GM21381 (cell line): ENCODE measurements around the gene DTWD1.
"Not testable (repeated sequence)": the region's sequence is repeated elsewhere in the genome, so short reads cannot be mapped to it uniquely, and the experiment has no call there.

Source experiments
- ATAC-seq: cut with Tn5 transposase; IDR thresholded peaks from one replicate; pipeline ENCODE4 v1.9.1; 2021; ENCODE audit warnings: mild to moderate bottlenecking, moderate library complexity; ENCODE audit not compliant: unreplicated experiment

DTWD1 gene

DNA sequence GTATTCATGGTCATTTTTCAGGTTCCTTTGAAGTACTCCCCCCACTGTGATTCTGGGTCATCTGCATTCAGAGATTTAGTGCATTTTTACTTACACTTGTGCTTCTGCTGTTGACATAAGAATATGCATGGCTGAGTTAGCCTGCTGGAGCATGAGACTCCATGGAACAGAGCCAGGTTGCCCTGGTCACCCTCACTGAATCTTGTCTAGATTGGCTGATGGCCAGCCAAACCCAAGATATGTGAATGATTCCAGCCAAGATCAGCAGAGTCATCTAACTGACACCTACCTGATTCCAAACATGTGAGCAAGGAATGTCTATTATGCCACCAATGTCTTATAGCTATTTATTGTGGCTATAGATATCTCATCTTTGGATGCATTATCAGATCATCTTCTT, 25.1 kb downstream of the DTWD1 start:
- no peak for ATAC-seq

DNA sequence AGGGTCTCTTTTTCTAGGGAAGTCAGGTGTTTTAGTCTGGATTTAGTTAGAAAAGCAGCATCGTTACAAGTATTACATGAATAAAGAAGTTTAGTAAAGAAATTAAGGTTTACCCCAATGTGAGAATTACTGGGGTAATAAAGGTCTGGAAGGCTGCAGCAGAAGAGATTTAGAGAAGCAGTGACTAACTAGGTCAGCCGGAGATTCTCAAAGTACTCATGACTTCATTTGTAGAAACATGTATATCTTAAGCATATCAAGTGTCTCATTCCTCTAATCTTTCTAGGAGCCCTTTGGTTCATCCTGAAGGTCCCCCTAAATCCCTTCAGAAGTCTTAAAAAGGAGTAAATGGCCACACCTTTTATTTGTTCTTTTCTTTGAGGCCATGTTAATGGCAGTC, 26.0 kb downstream of the DTWD1 start:
- ATAC-seq = no peak

DNA sequence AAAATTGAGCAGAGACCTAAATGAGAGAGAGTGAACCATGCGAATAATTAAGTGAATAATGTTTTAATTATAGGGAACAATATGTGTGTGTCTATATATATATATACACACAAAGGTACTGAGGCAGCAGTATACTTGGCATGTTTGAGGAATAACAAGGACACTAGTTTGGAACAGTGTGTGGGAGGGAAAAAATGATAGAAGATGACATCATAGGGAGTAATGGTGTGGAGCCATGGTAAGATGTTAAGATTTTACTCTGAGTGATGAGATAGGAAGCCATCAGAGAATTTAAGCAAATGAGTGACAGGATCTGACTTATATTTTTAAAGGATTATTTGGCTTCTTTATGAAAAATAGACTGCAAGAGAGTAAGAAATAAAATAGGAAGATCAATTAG, 29.1 kb downstream of the DTWD1 start:
- no peak for ATAC-seq

DNA sequence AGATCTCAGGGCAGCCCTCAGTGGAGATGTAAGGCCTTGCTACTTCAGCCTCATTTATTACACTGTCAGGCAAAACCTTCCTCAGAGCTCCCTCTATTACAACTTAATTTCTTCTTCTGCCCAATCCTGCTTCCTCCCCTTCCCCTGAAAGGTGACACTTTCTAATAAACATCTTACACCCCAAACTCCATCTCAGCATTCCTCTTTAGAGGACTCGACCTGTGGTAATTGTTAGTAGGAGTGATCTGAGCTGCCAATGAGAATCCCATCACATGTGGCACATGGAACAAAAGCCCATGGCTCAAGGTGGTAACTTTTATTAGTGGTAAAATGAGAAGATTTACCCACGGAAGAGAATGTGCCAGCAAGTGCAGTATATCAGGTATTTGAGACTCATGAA, 29.8 kb downstream of the DTWD1 start:
- ATAC-seq = no peak

DNA sequence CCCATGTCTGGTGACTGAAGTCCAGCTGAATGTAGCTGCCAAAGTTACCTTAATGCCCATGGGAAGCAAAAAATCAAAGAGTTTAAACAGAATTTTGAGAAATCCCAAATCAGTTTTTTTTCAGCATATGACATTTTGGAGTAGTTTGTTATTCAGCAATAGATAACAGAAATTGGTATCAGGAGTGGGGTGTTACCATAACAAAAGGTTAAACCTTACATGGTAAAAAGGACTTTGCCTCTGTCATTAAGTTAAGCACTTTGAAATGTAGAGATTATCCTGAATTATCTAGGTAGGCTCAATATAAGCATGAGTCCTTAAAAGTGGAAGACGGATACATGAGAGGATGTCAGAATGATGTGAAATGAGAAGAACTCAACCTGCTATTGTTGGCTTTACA, 32.1 kb downstream of the DTWD1 start:
- no peak for ATAC-seq

DNA sequence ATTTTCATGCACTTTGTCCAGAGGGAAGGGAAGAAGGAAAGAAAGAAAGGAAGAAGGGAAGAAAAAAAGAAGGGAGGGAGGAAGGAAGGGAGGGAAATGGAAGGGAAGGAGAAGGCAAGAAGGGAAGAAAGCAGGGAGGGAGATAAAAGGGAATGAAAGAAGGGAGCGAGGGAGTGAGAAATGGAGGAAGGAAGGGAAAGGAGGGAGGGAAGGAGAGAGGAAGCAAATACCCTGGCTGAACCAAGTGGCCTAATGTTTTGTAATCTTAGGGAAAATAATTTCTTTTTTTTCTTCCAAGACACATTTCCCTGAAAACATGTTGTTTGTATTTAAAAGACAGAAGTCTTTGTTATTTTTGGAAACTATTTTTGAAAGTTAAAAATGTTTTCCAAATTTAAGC, 35.9 kb downstream of the DTWD1 start:
- ATAC-seq = no peak

DNA sequence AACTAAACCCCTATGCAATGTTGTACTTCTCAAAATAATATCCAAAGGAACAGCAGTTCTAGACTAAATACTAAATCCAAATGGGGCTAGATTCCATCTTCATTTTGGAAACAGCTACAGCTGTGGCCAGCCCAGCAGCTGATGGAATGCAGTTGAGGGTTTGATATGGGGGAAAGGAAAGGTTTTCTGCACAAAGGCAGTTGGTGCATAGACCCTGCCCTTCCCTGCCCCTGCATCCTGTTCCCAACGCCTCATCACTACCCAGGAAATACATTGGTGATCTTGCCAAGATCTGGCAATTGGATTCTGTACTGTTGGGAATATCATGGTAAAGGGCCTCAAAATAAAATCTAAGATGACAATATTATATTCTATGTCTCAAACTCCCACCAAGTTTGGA, 43.9 kb downstream of the DTWD1 start:
- ATAC-seq = no peak

DNA sequence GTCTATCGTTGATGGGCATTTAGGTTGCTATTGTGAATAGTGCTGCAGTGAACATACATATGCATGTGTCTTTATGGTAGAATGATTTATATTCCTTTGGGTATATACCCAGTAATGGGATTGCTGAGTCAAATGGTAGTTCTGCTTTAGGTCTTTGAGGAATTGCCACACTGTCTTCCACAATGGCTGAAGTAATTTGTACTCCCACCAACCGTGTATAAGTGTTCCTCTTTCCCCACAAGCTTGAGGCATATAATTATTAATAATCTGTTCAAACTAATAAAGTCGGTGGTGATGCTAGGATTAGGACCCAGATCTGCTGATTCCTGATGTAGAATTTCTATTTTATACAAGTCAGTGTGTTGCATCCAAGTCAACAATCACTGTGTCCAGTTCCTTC, 45.6 kb downstream of the DTWD1 start:
- ATAC-seq = not testable (repeated sequence)

DNA sequence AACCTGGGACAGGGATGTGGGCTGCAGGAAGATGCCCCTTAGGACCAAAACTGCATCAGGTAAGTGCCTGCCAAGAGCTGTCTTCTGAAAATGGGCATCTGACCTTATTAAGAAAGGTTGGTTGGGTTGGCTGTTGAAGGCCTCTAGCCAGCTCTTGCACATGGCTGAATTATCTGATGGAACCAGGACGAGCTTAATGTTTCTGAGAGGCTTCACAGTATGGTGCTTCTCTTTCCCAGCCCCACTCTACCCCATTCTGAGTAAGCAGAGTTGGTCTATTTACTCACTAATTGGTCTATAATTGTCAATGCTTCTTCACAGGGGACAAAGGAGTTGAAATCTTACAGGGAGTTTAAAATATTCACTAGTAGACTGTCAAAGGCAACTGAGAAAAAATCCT, 48.4 kb downstream of the DTWD1 start:
- ATAC-seq = no peak

DNA sequence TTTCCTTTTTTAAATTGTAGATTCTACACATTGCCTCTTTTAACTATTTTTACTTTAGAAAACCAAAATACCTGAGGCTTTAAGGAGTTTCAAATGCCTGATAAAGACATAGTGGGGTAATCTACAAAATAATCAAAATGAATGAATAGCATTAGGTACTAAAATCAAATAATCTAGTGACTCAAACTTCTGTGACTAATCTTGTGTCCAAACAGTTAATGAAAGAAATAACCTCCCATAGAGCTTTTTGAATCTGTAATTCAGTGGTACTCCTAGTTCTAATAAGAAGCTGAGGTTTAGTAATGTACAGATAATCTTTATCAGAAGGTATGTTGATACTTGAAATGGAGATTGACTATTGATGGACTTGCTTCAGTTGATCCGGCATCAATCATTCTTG, 53.0 kb downstream of the DTWD1 start:
- no peak for ATAC-seq

DNA sequence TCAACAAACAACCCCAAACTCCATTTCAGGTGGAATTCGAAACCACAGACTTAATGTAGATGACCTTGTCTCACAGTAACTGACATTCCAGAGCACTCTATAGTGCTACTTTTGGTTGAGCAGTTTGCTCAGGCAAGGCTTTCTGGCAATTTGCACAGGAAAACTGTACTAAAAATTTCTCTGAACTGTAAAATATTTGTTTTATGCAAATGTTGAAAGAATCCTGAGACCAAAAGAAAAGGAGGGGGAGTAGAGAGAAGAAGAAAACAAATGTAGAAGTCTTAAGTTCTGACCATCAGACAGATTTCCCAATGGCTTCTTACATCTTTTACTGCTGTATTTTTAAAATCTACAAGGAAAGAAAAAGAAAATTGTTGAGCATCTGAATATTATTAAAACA, 53.5 kb downstream of the DTWD1 start:
- ATAC-seq = no peak

DNA sequence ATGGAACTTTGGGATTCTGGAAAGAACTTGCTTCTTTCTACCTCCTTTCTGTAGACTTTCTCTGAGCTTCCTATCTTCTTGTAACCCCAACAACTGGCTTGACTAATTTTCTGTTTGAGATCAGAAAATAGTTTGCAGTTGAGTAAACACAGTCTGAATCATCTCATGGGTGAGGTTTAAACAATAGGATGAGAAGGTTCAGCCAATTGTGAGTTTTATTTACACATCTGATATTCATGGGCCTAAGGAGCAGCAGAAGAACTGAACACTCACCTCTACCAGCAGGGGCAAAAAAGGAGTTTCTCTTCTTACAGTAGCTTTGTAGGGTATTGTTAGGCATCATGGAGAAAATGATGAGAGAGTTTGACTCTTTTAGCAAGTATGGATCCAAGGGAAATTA, 54.2 kb downstream of the DTWD1 start:
- no peak for ATAC-seq

DNA sequence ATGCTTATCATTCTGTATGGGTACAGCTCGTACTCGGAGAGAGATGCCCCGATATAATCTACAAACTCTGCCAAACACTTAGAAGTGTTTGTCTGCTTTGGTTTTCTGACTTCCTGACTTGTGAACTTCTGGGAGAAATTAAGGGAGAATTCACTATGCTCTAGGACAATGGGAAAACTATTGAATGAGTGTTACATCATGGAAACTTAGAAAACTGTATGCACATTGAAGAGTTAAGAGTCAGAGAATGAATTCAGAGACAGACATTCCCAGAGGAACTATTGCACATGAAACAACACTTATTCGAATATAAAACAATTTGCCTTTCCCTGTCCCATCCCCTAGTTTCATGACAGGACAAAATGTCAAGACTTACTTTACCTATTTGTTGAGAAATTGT, 57.8 kb downstream of the DTWD1 start:
- ATAC-seq = no peak

DNA sequence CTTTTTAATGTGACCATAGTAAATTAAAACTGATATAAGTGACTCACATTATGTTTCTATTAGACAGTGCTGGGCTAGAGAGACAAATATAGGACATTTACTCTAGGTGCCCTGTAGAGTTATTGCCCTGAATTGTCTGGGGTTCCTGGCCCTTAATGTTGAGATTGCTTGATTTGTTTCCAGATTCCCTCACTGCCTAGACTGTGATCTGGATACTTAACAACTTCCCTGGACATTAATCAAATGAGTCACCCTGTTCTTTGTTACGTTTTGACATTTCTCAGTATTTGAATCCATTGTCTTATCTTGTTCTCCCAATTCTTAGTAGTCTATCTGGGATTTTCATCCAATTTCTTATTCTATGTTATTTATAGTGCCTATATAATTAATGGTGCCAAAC, 65.8 kb downstream of the DTWD1 start:
- ATAC-seq = no peak

DNA sequence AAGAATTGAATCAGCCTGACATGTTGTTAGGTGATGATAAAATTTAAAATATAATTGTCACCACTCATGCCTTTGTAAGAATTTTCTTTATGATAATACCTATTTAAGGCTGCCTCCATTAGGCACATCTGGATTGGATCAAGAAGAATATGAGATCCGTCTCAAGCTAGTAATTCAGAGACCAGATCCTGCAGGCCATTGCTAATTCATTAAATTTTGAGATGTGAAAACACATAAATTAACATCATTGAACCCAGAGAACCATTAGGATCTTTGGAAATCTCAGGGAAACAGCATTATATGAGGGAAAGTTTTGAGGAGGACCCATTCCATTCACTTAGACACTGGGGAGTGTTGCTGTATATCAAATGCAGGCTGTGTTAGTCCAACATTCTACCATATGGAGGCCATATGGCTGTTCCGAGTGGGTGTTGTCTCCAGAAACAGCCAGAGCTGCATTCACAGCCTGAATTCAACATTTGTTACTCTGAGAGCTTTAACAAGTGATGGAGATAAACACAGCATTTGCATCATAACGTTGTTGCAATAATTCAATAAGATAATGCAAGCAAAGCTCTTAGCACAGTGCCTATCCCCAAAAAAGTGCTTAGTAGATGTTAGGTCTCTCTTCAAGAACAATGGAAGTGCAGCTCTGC, 67.4 kb downstream of the DTWD1 start:
- no peak for ATAC-seq

DNA sequence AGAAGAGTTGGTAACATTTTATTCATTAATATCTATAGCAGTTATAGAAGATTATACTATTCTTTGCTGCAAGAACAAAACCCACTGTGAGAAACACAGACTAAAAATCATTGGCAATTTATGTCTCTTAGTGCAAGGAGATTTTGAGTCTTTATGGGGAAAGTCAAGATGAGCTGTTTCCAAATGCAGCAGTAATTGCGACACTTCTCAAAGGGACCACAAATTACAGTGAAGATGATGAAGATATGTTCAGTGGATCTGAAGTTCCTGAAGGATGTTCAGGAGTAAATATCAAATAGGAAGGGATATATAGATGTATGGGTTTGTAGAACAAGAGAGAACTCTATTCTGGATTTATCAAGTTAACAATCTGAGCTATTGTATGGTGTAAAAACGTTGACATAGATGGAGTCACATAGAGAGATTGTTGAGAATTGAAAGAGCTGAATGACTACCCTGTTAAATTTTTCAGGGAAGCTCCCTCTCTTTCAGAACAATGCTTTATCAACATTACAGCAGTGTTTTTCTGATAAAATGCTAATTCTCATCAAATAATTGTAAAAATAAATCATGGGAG, 71.8 kb downstream of the DTWD1 start:
- ATAC-seq = no peak

DNA sequence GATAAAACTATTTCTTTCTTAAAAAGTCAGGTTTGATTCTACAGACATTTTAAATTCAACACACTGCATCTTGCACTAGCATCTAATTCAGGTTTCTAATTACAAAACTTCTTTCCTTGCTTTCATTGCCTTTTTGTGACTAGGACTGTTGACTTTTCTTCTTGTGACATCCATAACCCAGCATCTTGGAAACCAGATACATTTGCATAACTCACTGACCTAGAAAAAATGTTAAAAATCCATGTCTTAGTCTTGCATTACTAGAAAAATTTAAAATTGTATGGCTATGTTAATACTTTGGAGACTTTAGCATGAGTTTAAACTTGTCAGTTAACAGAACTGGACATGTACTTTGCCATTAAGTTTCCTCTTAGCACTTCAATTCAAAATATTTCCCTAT, 72.7 kb downstream of the DTWD1 start:
- no peak for ATAC-seq

DNA sequence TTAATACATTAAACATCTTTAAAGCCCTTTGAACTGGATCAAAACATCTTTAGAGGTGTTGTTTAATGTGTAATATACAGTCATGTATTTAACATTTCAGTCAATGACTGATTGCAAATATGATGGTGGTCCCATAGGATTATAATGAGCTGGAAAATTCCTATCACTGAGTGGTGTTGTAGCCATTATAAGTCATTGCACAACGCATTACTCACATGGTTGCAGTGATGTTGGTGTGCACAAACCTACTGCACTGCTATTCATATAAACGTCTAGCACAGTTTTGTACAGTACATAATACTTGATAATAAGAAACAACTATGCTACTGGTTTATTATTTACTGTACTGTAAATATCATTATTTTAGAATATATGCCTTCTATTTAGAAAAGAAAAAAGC, 75.6 kb downstream of the DTWD1 start:
- ATAC-seq = no peak

DNA sequence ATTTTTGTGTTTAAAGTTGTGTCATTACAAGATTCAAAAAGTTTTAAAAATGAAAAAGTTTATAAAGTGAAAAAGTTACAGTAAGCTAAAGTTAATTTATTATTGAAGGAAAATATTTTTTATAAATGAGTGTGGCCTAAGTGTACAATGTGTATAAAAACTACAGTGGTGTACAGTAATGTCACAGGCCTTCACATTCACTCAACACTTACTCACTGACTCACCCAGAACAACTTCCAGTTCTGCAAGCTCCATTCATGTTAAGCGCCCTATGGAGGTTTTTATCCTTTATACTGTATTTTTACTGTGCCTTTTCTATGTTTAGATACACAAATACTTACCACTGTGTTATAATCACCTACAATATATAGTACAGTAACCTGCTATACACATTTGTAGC, 76.3 kb downstream of the DTWD1 start:
- ATAC-seq = no peak

DNA sequence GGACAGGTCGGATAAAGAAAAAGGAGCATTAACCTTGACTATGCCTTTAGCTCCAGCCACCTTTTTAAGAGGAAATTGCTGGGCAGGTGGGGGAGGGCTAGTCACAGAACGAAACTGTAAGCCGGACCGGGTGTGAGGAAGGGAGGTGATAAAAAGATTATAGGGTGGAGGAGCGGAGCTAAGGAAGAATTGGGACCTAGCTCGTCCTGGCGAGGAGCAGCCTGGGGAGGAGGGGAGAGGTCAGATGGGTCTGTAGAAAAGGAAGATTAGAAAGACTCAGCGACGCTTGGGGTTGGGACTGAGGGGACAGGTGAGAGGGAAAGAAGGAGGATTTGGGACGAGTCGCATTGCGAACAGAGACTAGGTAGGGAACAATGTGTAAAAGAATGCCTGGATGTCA, 82.1 kb downstream of the DTWD1 start:
- not testable (repeated sequence) for ATAC-seq
